GM18517 (cell line): ENCODE data around the gene TOP3B.

Source experiments
- ATAC-seq: cut with Tn5 transposase; IDR thresholded peaks from one replicate; pipeline ENCODE4 v1.9.1; 2021; ENCODE audit warnings: mild to moderate bottlenecking, moderate library complexity; ENCODE audit not compliant: unreplicated experiment

The TOP3B gene

GRCh38 chr22:21982338-21982965 lies at the start of gene TOP3B:
TOP3B (minus strand) TSS chr22:21982787; CDS start chr22:21975709, 7,078 bp downstream.
- ATAC-seq = no peak

GRCh38 chr22:22031183-22031945 lies 48.8 kb upstream of the TOP3B start:
- no peak for ATAC-seq

- peak; percentile 54 for ATAC-seq
These were observed 48.1 kb upstream of the TOP3B start for GRCh38 chr22:22030493-22031182.

- no peak for ATAC-seq
These were observed 45.4 kb upstream of the TOP3B start for GRCh38 chr22:22027955-22028354.

GRCh38 chr22:22026157-22026831 lies 43.7 kb upstream of the TOP3B start:
- ATAC-seq = no peak

- no peak for ATAC-seq
These were observed 43.0 kb upstream of the TOP3B start for GRCh38 chr22:22025320-22026156.

- ATAC-seq = no peak
These were observed 41.9 kb upstream of the TOP3B start for GRCh38 chr22:22024440-22024839.

- no peak for ATAC-seq
These were observed 41.1 kb upstream of the TOP3B start for GRCh38 chr22:22023581-22024137.

GRCh38 chr22:22022947-22023534 lies 40.5 kb upstream of the TOP3B start:
- no peak for ATAC-seq

GRCh38 chr22:22022255-22022840 lies 39.8 kb upstream of the TOP3B start:
- ATAC-seq = no peak

GRCh38 chr22:22021162-22021750 lies 38.7 kb upstream of the TOP3B start:
- no peak for ATAC-seq

- ATAC-seq = no peak
These were observed 37.9 kb upstream of the TOP3B start for GRCh38 chr22:22020425-22020852.

- ATAC-seq = no peak
These were observed 37.3 kb upstream of the TOP3B start for GRCh38 chr22:22019659-22020424.

GRCh38 chr22:22018825-22019658 lies 36.5 kb upstream of the TOP3B start:
- no peak for ATAC-seq

- ATAC-seq = no peak
These were observed 33.0 kb upstream of the TOP3B start for GRCh38 chr22:22015631-22016030.

- no peak for ATAC-seq
These were observed 31.7 kb upstream of the TOP3B start for GRCh38 chr22:22014285-22014659.

- no peak for ATAC-seq
These were observed 31.1 kb upstream of the TOP3B start for GRCh38 chr22:22013559-22014284.
